D341Med (cell line): ENCODE measurements around the gene GTF3C6.
"Not testable (repeated sequence)": the region's sequence is repeated elsewhere in the genome, so short reads cannot be mapped to it uniquely, and the experiment has no call there.

Experiments
- DNase-seq: peaks from one replicate; pipeline ENCODE4 v3.0.0; 2012; ENCODE audit warnings: low spot score

The GTF3C6 gene

DNA sequence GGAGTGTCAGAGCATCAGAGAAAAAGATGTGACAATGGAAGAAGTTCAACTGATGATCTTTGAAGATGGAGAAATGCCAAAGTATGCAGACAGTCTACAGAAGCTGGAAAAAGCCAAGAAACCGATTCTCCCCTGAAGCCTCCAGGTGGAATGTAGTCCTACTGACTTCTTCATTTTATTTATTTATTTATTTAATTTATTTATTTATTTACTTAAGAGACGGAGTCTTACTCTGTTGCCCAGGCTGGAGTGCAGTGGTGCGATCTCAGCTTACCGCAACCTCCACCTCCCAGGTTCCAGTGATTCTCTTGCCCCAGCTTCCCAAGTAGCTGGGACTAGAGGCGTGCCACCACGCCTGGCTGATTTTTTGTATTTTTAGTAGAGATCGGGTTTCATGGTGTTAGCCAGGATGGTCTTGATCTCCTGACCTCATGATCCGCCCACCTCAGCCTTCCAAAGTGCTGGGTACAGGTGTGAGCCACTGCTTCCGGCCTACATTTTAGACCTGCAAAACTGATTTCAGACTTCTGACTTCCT is 21.1 kb downstream of the GTF3C6 start:
- DNase-seq, result no peak

DNA sequence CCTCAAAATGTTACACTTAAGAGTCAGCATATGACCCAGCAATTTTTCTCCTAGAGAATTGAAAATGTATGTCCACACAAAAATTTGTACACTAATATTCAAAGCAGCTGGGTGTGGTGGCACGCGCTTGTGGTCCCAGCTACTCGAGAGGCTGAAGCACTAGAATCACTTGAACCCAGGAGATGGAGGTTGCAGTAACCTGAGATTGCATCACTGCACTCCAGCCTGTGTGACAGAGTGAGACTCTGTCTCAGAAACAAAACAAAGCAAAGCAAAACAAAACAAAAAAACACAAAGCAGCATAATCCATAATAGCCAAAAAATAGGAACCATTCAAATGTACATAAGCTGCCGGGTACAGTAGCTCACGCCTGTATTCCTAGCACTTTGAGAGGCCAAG is 21.7 kb downstream of the GTF3C6 start:
- DNase-seq, result no peak

DNA sequence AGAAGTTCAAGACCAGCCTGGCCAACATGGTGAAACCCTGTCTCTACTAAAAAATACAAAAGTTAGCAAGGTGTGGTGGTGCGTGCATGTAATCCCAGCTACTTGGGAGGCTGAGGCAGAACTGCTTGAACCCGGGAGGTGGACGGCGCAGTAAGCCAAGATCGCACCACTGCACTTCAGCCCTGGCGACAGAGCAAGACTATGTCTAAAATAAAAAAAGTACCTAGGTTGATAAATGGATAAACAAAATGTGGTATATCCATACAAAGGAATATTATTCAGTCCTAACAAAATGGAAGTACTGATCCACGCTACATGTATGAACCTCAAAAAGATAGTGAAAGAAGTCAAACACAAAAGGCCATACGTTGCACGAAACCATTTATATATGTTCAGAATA is 22.1 kb downstream of the GTF3C6 start:
- DNase-seq, result no peak

DNA sequence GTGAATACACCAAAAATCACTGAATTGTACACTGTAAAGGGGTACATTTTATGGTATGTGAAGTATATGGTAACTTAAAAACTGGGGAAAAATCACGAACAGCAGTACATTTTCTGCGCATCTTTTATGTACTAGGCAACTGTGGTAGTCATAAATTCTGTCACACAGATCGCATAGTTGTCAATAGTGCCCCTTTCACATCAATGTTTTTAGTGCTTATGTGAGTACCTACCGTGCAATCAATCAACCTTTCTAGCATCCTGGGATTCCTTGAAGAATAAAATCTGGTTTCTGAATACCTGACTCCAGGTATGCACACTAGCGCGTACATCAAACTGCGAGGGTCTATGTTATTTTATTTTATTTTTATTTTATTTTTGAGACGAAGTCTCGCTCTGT is 22.7 kb downstream of the GTF3C6 start:
- no peak for DNase-seq

DNA sequence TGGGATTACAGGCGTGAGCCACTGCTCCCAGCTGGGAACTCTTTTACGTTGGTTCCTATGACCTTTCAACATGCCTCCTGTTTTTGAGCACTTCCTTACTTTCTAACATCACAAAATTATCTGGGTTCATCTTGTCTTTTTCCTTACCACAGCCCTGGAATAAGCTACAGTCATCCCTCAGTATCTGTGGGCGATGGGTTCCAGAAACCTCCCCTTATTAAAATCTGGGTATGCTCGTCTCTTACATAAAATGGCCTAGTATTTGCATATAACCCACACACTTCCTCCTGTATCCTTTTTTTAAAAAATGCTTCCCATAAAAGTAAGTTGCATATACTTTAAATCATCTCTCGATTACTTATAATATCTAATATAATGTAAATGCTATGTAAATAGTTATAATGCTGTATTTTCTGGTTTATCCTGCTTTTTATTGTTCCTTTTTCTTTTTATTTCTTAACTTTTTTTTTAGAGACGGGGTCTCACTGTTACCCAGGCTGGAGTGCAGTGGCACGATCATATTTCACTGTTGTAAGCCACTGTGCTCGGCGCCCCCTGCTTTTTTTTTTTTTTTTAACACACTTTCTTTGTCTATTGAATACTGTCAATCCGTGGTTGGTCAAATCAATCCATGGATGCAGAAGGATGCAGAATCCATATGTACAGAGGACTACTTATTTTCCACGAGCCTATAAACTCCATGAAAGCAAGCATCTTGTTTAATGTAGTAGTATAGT is 32.5 kb downstream of the GTF3C6 start:
- no peak for DNase-seq

DNA sequence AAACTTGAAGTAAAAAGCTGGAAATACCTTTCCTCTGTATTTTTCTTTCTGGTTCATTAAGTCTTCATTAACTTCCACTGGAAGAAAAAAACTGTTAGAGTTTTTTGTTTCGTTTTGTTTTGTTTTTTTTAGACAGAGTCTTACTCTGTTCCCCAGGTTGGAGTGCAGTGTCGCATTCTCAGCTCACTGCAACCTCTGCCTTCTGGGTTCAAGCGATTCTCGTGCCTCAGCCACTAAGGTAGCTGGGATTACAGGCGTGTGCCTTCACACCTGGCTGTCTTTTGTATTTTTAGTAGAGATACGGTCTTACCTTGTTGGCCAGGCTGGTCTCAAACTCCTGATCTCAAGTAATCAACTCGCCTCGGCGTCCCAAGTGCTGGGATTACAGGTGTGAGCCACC is 38.2 kb downstream of the GTF3C6 start:
- no peak for DNase-seq

DNA sequence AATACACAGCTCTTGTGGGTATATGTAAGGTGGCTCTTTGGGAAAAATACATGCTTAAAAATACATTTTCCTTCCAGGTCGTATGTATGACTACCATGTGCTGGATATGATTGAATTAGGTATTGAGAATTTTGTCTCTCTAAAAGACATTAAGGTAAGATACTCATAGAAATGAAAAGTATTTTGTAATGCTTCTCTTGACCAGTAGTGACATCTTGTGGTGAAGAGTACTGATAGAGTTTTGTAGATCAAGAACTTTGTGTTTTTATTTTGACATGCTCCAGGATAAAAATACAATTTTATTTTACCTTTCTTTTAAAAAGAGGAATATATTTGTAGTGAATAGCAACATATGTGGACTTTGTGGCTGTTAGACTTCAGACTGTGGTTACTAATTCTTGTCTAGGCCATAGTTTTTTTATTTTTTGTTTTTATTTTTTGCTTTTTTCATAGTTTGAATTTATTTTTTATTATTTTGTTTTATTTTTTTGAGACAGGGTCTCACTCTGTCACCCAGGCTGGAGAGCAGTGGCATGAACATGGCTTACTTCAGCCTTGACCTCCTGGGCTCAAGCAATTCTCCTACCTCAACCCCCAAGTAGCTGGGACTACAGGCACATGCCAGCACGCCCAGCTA is 41.2 kb downstream of the GTF3C6 start:
- DNase-seq, result no peak

DNA sequence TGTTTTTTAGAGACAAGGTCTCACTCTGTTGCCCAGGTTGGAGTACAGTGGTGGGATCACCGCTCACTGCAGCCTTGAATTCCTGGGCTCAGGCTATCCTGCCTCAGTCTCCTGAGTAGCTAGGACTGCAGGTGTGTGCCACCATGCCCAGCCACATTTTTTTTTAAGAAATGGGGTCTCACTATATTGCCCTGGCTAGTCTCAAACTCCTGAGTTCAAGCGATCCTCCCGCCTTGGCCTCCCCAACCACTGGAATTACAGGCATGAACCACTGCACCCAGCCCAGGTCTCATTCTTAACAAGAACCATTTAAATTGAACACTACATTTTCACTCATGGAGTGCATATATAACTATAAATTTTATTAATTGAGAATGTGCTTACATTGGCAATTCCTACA is 43.8 kb downstream of the GTF3C6 start:
- DNase-seq, result no peak

DNA sequence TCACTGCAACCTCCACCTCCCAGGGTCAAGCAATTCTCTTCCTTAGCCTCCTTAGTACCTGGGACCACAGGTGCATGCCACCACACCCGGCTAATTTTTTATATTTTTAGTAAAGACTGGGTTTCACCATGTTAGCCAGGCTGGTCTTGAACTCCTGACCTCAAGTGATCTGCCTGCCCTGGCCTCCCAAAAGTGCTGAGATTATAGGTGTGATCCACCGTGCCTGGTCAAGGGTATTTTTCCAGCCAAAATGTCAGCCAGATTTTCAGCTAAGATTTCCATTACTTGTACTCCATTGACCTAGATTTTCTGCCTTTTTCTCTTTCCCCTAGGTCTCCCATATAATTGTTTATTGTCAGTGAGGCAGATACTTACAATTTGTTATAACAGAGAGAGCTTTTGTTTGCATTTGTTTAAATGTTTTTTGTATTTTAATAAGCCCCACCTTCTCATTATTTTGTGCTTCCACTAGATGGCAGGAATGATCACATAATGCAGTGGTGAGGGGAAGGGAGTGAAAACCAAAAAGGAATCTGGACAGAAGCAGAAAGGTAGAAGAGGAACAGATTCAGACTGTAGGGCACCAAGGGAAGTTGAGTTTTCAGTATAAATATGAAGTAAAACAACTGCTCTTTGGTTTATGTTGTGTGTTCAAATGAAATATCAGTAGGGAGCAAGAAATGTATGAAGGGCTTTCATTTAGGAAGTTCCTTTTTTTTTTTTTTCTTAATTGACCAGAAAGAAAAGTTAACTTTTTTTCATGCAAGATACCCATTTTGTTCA is 53.0 kb downstream of the GTF3C6 start:
- DNase-seq, result peak; percentile 55

DNA sequence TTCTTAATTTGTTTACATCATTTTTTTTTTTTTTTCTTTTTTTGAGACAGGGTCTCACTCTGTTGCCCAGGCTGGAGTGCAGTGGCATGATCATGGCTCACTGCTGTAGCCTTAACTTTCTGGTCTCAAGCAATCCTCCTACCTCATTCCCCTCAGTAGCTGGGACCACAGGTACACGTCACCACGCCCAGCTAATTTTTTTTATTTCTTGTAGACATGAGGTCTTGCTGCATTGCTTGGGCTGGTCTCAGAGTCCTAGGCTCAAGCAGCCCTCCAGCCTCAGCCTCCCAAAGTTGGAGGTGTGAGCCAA is 53.6 kb downstream of the GTF3C6 start:
- DNase-seq, result no peak

DNA sequence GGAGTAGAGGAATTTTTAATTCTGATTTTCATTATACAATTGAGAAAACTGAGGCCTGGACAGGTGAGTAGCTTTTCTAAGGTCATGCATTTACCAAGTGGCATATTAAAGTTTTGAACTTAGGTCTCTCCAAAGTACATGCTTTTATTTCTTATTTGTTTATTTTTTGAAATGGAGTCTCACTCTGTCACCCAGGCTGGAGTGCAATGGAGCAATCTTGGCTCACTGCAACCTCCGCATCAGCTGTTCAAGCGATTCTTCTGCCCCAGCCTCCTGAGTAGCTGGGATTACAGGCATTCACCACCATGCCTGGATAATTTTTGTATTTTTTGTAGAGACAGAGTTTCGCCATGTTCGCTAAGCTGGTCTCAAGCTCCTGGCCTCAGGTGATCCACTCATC is 54.0 kb downstream of the GTF3C6 start:
- not testable (repeated sequence) for DNase-seq

DNA sequence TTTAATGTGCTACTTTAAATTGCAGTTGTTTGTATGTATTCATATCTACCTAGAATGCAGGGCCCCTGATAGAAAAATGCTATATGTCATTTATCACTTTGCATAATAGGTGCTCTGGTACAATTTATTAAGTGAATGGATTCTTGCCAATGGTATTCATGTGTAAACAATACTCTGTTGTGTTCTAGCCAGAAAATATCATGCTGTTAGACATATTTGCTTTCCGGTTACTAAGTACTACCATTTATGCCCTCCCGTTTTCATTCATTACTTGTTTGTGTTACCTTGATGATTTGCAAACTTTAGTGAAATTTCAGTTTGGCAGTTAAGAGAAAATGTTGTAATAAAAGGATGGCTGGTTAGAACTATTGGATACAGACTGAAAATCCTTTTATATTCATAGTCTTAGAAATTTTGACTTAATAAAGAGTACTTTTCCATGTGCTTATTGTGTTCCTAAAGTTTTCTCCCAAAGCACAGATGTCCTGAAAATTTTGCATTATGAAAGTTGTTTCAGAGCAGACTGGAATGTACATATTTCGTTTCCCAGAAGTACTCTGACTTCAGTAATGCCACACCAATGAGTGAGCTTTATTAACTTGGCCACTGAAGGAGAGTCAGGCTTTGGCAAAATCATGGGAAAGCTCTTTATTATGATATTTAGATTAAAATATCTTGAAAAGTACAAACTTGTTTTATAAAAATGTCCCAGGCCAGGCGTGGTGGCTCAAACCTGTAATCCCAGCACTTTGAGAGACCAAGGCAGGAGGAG is 54.8 kb downstream of the GTF3C6 start:
- no peak for DNase-seq

DNA sequence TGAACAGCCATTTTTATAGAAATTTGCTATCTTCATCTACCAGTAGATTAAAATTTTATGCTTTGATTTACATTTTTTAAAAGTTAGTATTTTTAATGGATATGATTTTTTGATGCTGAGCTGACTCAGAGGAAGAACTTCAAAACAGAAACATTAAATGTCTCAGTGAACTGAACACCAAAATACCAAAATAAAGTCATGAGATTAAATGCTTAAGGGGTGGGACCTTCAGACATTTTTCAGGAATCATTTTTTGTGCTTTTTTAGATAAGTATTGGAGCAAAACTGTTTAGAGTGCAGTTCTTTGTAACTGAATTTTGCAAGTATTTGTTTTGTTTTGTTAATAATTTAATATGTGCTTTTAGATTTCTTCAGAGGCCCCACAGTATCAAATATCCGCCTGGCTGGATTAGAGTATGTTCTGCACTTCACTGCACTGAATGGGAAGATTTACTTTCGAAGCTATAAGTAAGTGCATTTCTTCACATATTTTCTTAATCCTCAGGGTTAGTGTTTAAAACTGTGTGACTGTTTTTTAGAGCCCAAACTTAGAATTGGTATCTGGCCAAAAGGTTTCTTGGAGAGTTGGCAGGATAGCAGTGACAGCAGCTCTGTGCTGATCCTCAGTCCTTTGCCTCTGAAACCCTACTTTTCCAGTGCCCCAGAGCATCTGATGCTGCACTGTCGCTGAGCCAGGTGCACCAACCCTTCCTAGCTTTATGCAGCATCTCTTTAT is 57.1 kb downstream of the GTF3C6 start:
- DNase-seq, result peak; percentile 46

DNA sequence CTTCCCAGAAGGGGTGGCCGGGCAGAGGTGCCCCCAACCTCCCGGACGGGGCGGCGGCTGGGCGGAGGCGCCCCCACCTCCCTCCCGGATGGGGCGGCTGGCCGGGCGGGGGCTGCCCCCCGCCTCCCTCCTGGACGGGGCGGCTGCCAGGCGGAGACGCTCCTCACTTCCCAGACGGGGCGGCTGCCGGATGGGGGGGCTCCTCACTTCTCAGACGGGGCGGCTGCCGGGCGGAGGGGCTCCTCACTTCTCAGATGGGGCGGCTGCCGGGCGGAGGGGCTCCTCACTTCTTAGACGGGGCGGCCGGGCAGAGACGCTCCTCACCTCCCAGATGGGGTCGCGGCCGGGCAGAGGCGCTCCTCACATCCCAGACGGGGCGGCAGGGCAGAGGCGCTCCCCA is 58.7 kb downstream of the GTF3C6 start:
- not testable (repeated sequence) for DNase-seq
